Activated naive CD8-positive, alpha-beta T cell treated with anti-CD3 and anti-CD28 coated beads for 36 hours (primary cell): ENCODE results near the gene NMT1. TPM values are rescaled to one million over a fixed set of nuclear protein-coding genes. Genes with fewer than 3 reads are reported as not detected.

Experiments used
- DNase-seq: peaks from one replicate; pipeline ENCODE4 v3.0.0; 2021
- H3K27ac Mint-ChIP-seq: one replicate; pipeline ENCODE4 v1.8.0; 2022; ENCODE audit warnings: mild to moderate bottlenecking, moderate library complexity, mixed read lengths
- H3K27me3 Mint-ChIP-seq: one replicate; pipeline ENCODE4 v1.8.0; 2022; ENCODE audit warnings: mild to moderate bottlenecking, mixed read lengths
- H3K36me3 Mint-ChIP-seq: one replicate; pipeline ENCODE4 v1.8.0; 2021; ENCODE audit warnings: mild to moderate bottlenecking, mixed read lengths
- H3K4me1 Mint-ChIP-seq: one replicate; pipeline ENCODE4 v1.8.0; 2021; ENCODE audit warnings: mixed read lengths
- H3K4me3 Mint-ChIP-seq: one replicate; pipeline ENCODE4 v1.8.0; 2022; ENCODE audit warnings: mild to moderate bottlenecking, moderate library complexity, mixed read lengths
- H3K9me3 Mint-ChIP-seq: one replicate; pipeline ENCODE4 v1.8.0; 2022; ENCODE audit warnings: mixed read lengths
- total RNA-seq, 2 experiments: library from RNA; stranded (reverse); gene quantifications; one replicate each; pipeline ENCODE4 v1.2.3, GENCODE V29; 2021

The NMT1 gene
- total RNA-seq, 2 experiments from 2014 or later = 168 to 170 TPM

GRCh38 chr17:45136846-45137560, 75.9 kb downstream of the NMT1 start:
- no peak for DNase-seq
- H3K27ac Mint-ChIP-seq = no peak overlapping the region
- peaks cover 2% of the 10 kb centered on the region for H3K36me3 Mint-ChIP-seq
- H3K9me3 Mint-ChIP-seq = no peaks in the 10 kb centered on the region
- peak overlapping the region; percentile 90 for H3K4me3 Mint-ChIP-seq
- peaks cover 9% of the 10 kb centered on the region for H3K4me1 Mint-ChIP-seq
- no peaks in the 10 kb centered on the region for H3K27me3 Mint-ChIP-seq

- Mint-ChIP-seq H3K27me3 (no peaks in the 10 kb centered on the region), H3K4me1 (peaks cover 9% of the 10 kb centered on the region), H3K9me3 (no peaks in the 10 kb centered on the region), H3K36me3 (peaks cover 2% of the 10 kb centered on the region), H3K4me3 (no peak overlapping the region), H3K27ac (no peak overlapping the region)
- no peak for DNase-seq
Observed at GRCh38 chr17:45137561-45138305, 76.6 kb downstream of the NMT1 start.

- Mint-ChIP-seq H3K36me3 (peaks cover 2% of the 10 kb centered on the region), H3K4me3 (no peak overlapping the region), H3K4me1 (peaks cover 11% of the 10 kb centered on the region), H3K27me3 (no peaks in the 10 kb centered on the region), H3K9me3 (no peaks in the 10 kb centered on the region), H3K27ac (no peak overlapping the region)
- DNase-seq = no peak
Observed at GRCh38 chr17:45138911-45139532, 77.9 kb downstream of the NMT1 start.

- H3K4me3 Mint-ChIP-seq = no peak overlapping the region
- peaks cover 2% of the 10 kb centered on the region for H3K36me3 Mint-ChIP-seq
- peaks cover 12% of the 10 kb centered on the region for H3K4me1 Mint-ChIP-seq
- no peak for DNase-seq
- no peaks in the 10 kb centered on the region for H3K27me3 Mint-ChIP-seq
- H3K27ac Mint-ChIP-seq = no peak overlapping the region
- H3K9me3 Mint-ChIP-seq = no peaks in the 10 kb centered on the region
Observed at GRCh38 chr17:45139533-45139920, 78.4 kb downstream of the NMT1 start.

- H3K27me3 Mint-ChIP-seq = peaks cover under 1% of the 10 kb centered on the region
- no peaks in the 10 kb centered on the region for H3K9me3 Mint-ChIP-seq
- H3K36me3 Mint-ChIP-seq = peaks cover 8% of the 10 kb centered on the region
- DNase-seq = no peak
- peaks cover 29% of the 10 kb centered on the region for H3K4me1 Mint-ChIP-seq
- no peak overlapping the region for H3K4me3 Mint-ChIP-seq
- peak overlapping the region; percentile 67 for H3K27ac Mint-ChIP-seq
Observed at GRCh38 chr17:45143094-45143670, 82.1 kb downstream of the NMT1 start.

- Mint-ChIP-seq H3K36me3 (peaks cover 12% of the 10 kb centered on the region), H3K4me3 (peak overlapping the region; percentile 67), H3K27me3 (peaks cover 5% of the 10 kb centered on the region), H3K9me3 (no peaks in the 10 kb centered on the region), H3K27ac (peak overlapping the region; percentile 67), H3K4me1 (peaks cover 33% of the 10 kb centered on the region)
- DNase-seq = peak; percentile 41
Observed at GRCh38 chr17:45143767-45144198, 82.7 kb downstream of the NMT1 start.

GRCh38 chr17:45144199-45145034, 83.3 kb downstream of the NMT1 start:
- H3K4me1 Mint-ChIP-seq = peaks cover 33% of the 10 kb centered on the region
- peak; percentile 54 for DNase-seq
- peak overlapping the region; percentile 67 for H3K27ac Mint-ChIP-seq
- H3K36me3 Mint-ChIP-seq = peaks cover 17% of the 10 kb centered on the region
- H3K9me3 Mint-ChIP-seq = no peaks in the 10 kb centered on the region
- peaks cover 5% of the 10 kb centered on the region for H3K27me3 Mint-ChIP-seq
- peak overlapping the region; percentile 67 for H3K4me3 Mint-ChIP-seq

GRCh38 chr17:45145035-45145389, 83.9 kb downstream of the NMT1 start:
- Mint-ChIP-seq H3K27me3 (peaks cover 5% of the 10 kb centered on the region), H3K4me1 (peaks cover 33% of the 10 kb centered on the region), H3K27ac (peak overlapping the region; percentile 34), H3K9me3 (no peaks in the 10 kb centered on the region), H3K4me3 (no peak overlapping the region), H3K36me3 (peaks cover 23% of the 10 kb centered on the region)
- DNase-seq = no peak

- Mint-ChIP-seq H3K27ac (peak overlapping the region; percentile 100), H3K4me1 (peaks cover 34% of the 10 kb centered on the region), H3K9me3 (no peaks in the 10 kb centered on the region), H3K36me3 (peaks cover 29% of the 10 kb centered on the region), H3K4me3 (no peak overlapping the region), H3K27me3 (peaks cover 5% of the 10 kb centered on the region)
- no peak for DNase-seq
Observed at GRCh38 chr17:45146166-45146565, 85.0 kb downstream of the NMT1 start.

- DNase-seq = no peak
Observed at GRCh38 chr17:45146592-45146889, 85.4 kb downstream of the NMT1 start.

GRCh38 chr17:45146890-45147580, 85.9 kb downstream of the NMT1 start:
- H3K4me3 Mint-ChIP-seq = peak overlapping the region; percentile 95
- H3K4me1 Mint-ChIP-seq = peaks cover 40% of the 10 kb centered on the region
- peaks cover 33% of the 10 kb centered on the region for H3K36me3 Mint-ChIP-seq
- no peak for DNase-seq
- peaks cover 5% of the 10 kb centered on the region for H3K27me3 Mint-ChIP-seq
- H3K27ac Mint-ChIP-seq = peak overlapping the region; percentile 100
- H3K9me3 Mint-ChIP-seq = no peaks in the 10 kb centered on the region

More at GRCh38 chr17:45146592-45146889, 85.4 kb downstream of the NMT1 start:
- Mint-ChIP-seq H3K9me3 (no peaks in the 10 kb centered on the region), H3K36me3 (peaks cover 33% of the 10 kb centered on the region), H3K4me1 (peaks cover 38% of the 10 kb centered on the region), H3K27me3 (peaks cover 5% of the 10 kb centered on the region), H3K4me3 (peak overlapping the region; percentile 95), H3K27ac (peak overlapping the region; percentile 100)

GRCh38 chr17:45147581-45148182, 86.6 kb downstream of the NMT1 start:
- peaks cover 33% of the 10 kb centered on the region for H3K36me3 Mint-ChIP-seq
- peak; percentile 83 for DNase-seq
- H3K27me3 Mint-ChIP-seq = peaks cover 5% of the 10 kb centered on the region
- H3K4me3 Mint-ChIP-seq = peak overlapping the region; percentile 95
- H3K9me3 Mint-ChIP-seq = no peaks in the 10 kb centered on the region
- peaks cover 43% of the 10 kb centered on the region for H3K4me1 Mint-ChIP-seq
- peak overlapping the region; percentile 100 for H3K27ac Mint-ChIP-seq

GRCh38 chr17:45148183-45149036, 87.3 kb downstream of the NMT1 start, which contains the start of gene HEXIM1:
Gene HEXIM1 (plus strand): TSS chr17:45148475. CDS start chr17:45149191, 716 bp downstream.
- Mint-ChIP-seq H3K4me1 (peaks cover 43% of the 10 kb centered on the region), H3K27ac (peak within 1 kb of the TSS; percentile 100), H3K36me3 (peaks cover 33% of the 10 kb centered on the region), H3K27me3 (peaks cover 5% of the 10 kb centered on the region), H3K4me3 (peak within 1 kb of the TSS; percentile 95), H3K9me3 (no peaks in the 10 kb centered on the region)
- DNase-seq = peak; percentile 98
